HCT116 (cell line): ENCODE results near the gene NBAS.

Experiments
- ATF3 ChIP-seq: IDR thresholded peaks from 2 replicates; pipeline ENCODE4 v1.6.1; 2012
- CTCF ChIP-seq, 3 experiments: fragments of 200-600 bp in 1 of 3; sonication (generic) in 1 of 3; IDR thresholded peaks in 2 of 3; conservative IDR thresholded peaks in 1 of 3; 2 replicates each; pipeline ENCODE4 v1.5.1; 2012 to 2017; ENCODE audit warnings: low read depth in 2 of 3, low read length in 2 of 3, antibody characterized with exemption in 1 of 3, borderline replicate concordance in 1 of 3, control low read depth in 1 of 3, mild to moderate bottlenecking in 1 of 3, mixed read lengths in 1 of 3, mixed run types in 1 of 3, moderate library complexity in 1 of 3; ENCODE audit not compliant: insufficient read depth in 1 of 3
- EZH2 ChIP-seq: fragments of 200-600 bp; sonication (generic); IDR thresholded peaks from 2 replicates; pipeline ENCODE4 v1.6.1; 2017; ENCODE audit warnings: antibody characterized with exemption, mixed run types
- EZH2phosphoT487 ChIP-seq: fragments of 200-600 bp; IDR thresholded peaks from 2 replicates; pipeline ENCODE4 v1.6.1; 2018; ENCODE audit warnings: antibody characterized with exemption, borderline replicate concordance
- FOSL1 ChIP-seq: IDR thresholded peaks from 2 replicates; pipeline ENCODE4 v1.6.1; 2012; ENCODE audit warnings: low read depth
- POLR2A ChIP-seq: IDR thresholded peaks from 2 replicates; pipeline ENCODE4 v1.7.0; 2011; ENCODE audit warnings: borderline replicate concordance; ENCODE audit not compliant: insufficient read depth, insufficient read length; ENCODE audit errors: extremely low read depth
- POLR2AphosphoS5 ChIP-seq: IDR thresholded peaks from 2 replicates; pipeline ENCODE4 v1.6.1; 2011; ENCODE audit warnings: mild to moderate bottlenecking, low read depth, low read length, moderate library complexity
- REST ChIP-seq: IDR thresholded peaks from 2 replicates; pipeline ENCODE4 v1.6.1; 2012; ENCODE audit warnings: low read depth
- SIN3A ChIP-seq: IDR thresholded peaks from 2 replicates; pipeline ENCODE4 v1.6.1; 2012; ENCODE audit warnings: low read depth
- ZNF274 ChIP-seq: fragments of 200-500 bp; sonication (Bioruptor generic); IDR thresholded peaks from 2 replicates; pipeline ENCODE4 v1.6.1; 2014; ENCODE audit warnings: mild to moderate bottlenecking, low read depth, low read length, inconsistent platforms

GRCh38 chr2:15426606-15427005 lies 134.5 kb downstream of the NBAS start:
- TF ChIP-seq CTCF (IDR thresholded peaks at IDR 0.05 in 2 of 3, conservative IDR thresholded peaks at IDR 0.05 in 1 of 3; ENCODE audit: borderline replicate concordance in 1 of 3, insufficient read depth in 1 of 3, low read depth in 2 of 3, low read length in 2 of 3) (no peak), ATF3 (no peak), FOSL1 (no peak), SIN3A (no peak), EZH2 (no peak), REST (no peak), POLR2AphosphoS5 (no peak), EZH2phosphoT487 (no peak), ZNF274 (no peak), POLR2A (no peak)
